Gastrocnemius medialis (tissue), 4 donors: ENCODE results near the gene GSK3B.

ENCODE experiments used
- CTCF ChIP-seq, 5 experiments: fragments of 450-650 bp in 3 of 5; fragments of 200-600 bp in 2 of 5; sonication (generic) in 2 of 5; IDR thresholded peaks in 4 of 5; conservative IDR thresholded peaks in 1 of 5; 1 replicate in 4 of 5; 2 replicates in 1 of 5; pipeline ENCODE4 v1.5.1; 2016 to 2019; ENCODE audit warnings: antibody characterized with exemption in 5 of 5, mild to moderate bottlenecking in 3 of 5, moderate library complexity in 3 of 5
- POLR2A ChIP-seq, 2 donors: fragments of 450-650 bp; IDR thresholded peaks; one replicate each; pipeline ENCODE4 v1.6.1; 2017; ENCODE audit warnings: antibody characterized with exemption in 2 of 2, mild to moderate bottlenecking in 2 of 2, moderate library complexity in 2 of 2

DNA sequence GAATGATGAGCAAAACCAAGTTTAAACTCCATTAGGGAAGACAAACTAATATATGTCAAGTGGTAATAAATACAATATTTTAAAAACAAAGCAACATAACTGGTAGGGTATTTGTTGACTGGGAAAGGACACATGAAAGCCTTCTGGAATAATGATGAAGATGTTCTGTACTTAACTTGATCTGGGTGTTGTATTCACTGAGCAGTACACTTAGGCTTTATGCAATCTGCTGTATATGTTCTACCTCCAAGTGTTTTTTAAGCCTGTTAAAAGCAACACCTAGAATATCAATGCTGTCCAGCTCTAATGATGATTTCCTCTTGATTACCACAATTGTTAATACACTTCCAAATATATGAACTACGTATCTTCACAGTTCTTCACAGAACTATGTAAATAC is 46.6 kb downstream of the GSK3B start:
- TF ChIP-seq CTCF (IDR thresholded peaks at IDR 0.05 in 4 of 5, conservative IDR thresholded peaks at IDR 0.05 in 1 of 5) (no peak), POLR2A (IDR thresholded peaks at IDR 0.05) (no peak)
